Caco-2 (cell line): ENCODE measurements around the gene NANS. TPM values are rescaled to one million over a fixed set of nuclear protein-coding genes. Genes with fewer than 3 reads are reported as not detected.

Source experiments
- BruUV-seq: library from RNA; stranded (reverse); fragments of 400-500 nt; replicated peaks from 2 replicates; lab custom pipeline; 2021; lab: Mats Ljungman, UMichigan
- CTCF ChIA-PET: fragments of 300-600 bp; sonication (Branson Sonifier 250); formaldehyde crosslinking; loops from one replicate; lab custom pipeline; 2022; ENCODE audit warnings: antibody characterized with exemption; lab: Charles Lee
- POLR2A ChIA-PET: fragments of 300-600 bp; sonication (Branson Sonifier 250); formaldehyde crosslinking; loops from one replicate; lab custom pipeline; 2022; ENCODE audit warnings: antibody characterized with exemption; lab: Charles Lee
- DNase-seq, 2 experiments: peaks; one replicate each; pipeline versions ENCODE4 v3.0.0 to v3.0.0-alpha.2; 2020 to 2022
- H3K27me3 ChIP-seq: replicated peaks from 2 replicates; pipeline ENCODE4 v1.6.0; 2011; ENCODE audit warnings: low read length; ENCODE audit not compliant: control insufficient read depth, insufficient read depth
- H3K36me3 ChIP-seq: 2 replicates; pipeline ENCODE4 v1.5.1; 2011; ENCODE audit warnings: low read length; ENCODE audit not compliant: control insufficient read depth, insufficient read depth
- H3K4me1 ChIP-seq: fragments of 250-450 bp; sonication (Bioruptor Pico); 2 replicates; pipeline ENCODE4 v1.5.1; 2020; ENCODE audit warnings: mild to moderate bottlenecking
- H3K4me3 ChIP-seq: 2 replicates; pipeline ENCODE4 v1.5.1; 2011; ENCODE audit warnings: low read depth, mild to moderate bottlenecking, control low read depth, low read length
- H3K9me3 ChIP-seq: fragments of 250-450 bp; sonication (Bioruptor Pico); 2 replicates; pipeline ENCODE4 v1.5.1; 2020; ENCODE audit warnings: mild to moderate bottlenecking, moderate library complexity
- H3K27ac Mint-ChIP-seq: one replicate; pipeline ENCODE4 v1.8.0; 2022; ENCODE audit warnings: mixed read lengths; ENCODE audit not compliant: unreplicated experiment
- H3K27me3 Mint-ChIP-seq: one replicate; pipeline ENCODE4 v1.8.0; 2022; ENCODE audit warnings: mixed read lengths; ENCODE audit not compliant: insufficient read depth, unreplicated experiment
- H3K36me3 Mint-ChIP-seq: one replicate; pipeline ENCODE4 v1.8.0; 2022; ENCODE audit warnings: mild to moderate bottlenecking, mixed read lengths; ENCODE audit not compliant: insufficient read depth, unreplicated experiment
- H3K4me1 Mint-ChIP-seq: one replicate; pipeline ENCODE4 v1.8.0; 2022; ENCODE audit warnings: low read depth, mixed read lengths; ENCODE audit not compliant: unreplicated experiment
- H3K4me3 Mint-ChIP-seq: one replicate; pipeline ENCODE4 v1.8.0; 2022; ENCODE audit warnings: mild to moderate bottlenecking, moderate library complexity, mixed read lengths; ENCODE audit not compliant: unreplicated experiment
- H3K9me3 Mint-ChIP-seq: one replicate; pipeline ENCODE4 v1.8.0; 2022; ENCODE audit warnings: mixed read lengths; ENCODE audit not compliant: unreplicated experiment
- intact Hi-C: fragments of 100-400 bp; cut with micrococcal nuclease; formaldehyde crosslinking; loops from one replicate; pipeline ENCODE4 v1.10.0; 2022; ENCODE audit not compliant: unreplicated experiment
- total RNA-seq: library from RNA; stranded (reverse); gene quantifications from 2 replicates; pipeline ENCODE4 v1.2.3, GENCODE V29; 2022
- TF ChIP-seq, protein P1 (sequence below), 2 experiments: fragments of 200-600 bp in 1 of 2; IDR thresholded peaks; 1 replicate in 1 of 2; 2 replicates in 1 of 2; pipeline versions ENCODE4 v1.5.1 to v1.8.0; 2011 to 2022; ENCODE audit warnings: antibody characterized with exemption in 1 of 2, control low read depth in 1 of 2, inconsistent platforms in 1 of 2, low read depth in 1 of 2, low read length in 1 of 2, mild to moderate bottlenecking in 1 of 2, moderate library complexity in 1 of 2; ENCODE audit not compliant: insufficient read depth in 1 of 2, severe bottlenecking in 1 of 2, unreplicated experiment in 1 of 2

The NANS gene
- total RNA-seq, 1 experiment from 2014 or later = 68.7 TPM

DNA sequence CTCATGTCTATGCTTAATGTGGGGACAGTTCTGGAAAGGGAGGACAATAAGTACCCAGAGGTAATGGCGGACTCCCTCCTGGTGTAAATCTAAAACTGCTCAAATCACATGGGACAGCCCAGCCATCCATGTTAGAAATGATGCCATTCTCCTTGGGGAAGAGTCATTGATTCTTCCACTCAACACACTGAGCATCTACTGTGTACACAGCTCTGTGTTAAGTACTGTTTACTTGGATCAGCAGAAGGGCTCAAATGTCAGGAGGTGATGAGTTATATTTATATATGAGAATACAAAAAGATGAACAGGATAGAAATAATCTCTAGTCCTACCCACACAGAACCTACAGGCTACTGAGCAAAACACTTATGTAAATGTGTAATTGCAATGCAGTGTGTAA is 31.8 kb upstream of the NANS start:
- intact Hi-C loops = no loop called here
- H3K9me3 ChIP-seq = no peaks in the 10 kb centered on the region
- no peak overlapping the region for H3K4me3 ChIP-seq
- no peak for DNase-seq
- peak overlapping the region; percentile 18 for H3K27ac Mint-ChIP-seq
- H3K36me3 ChIP-seq = no peaks in the 10 kb centered on the region; the same call in 1 of the 2 replicates
- no peak overlapping the region for H3K4me3 Mint-ChIP-seq
- no peaks in the 10 kb centered on the region for H3K27me3 Mint-ChIP-seq
- BruUV-seq = no TSS peak
- peaks cover 29% of the 10 kb centered on the region for H3K36me3 Mint-ChIP-seq
- ChIA-PET CTCF (no interaction called here), POLR2A (no interaction called here)
- no peaks in the 10 kb centered on the region for H3K9me3 Mint-ChIP-seq
- H3K4me1 ChIP-seq = no peaks in the 10 kb centered on the region
- H3K27me3 ChIP-seq = no peaks in the 10 kb centered on the region
- no peaks in the 10 kb centered on the region for H3K4me1 Mint-ChIP-seq
- TF ChIP-seq, protein P1, sequence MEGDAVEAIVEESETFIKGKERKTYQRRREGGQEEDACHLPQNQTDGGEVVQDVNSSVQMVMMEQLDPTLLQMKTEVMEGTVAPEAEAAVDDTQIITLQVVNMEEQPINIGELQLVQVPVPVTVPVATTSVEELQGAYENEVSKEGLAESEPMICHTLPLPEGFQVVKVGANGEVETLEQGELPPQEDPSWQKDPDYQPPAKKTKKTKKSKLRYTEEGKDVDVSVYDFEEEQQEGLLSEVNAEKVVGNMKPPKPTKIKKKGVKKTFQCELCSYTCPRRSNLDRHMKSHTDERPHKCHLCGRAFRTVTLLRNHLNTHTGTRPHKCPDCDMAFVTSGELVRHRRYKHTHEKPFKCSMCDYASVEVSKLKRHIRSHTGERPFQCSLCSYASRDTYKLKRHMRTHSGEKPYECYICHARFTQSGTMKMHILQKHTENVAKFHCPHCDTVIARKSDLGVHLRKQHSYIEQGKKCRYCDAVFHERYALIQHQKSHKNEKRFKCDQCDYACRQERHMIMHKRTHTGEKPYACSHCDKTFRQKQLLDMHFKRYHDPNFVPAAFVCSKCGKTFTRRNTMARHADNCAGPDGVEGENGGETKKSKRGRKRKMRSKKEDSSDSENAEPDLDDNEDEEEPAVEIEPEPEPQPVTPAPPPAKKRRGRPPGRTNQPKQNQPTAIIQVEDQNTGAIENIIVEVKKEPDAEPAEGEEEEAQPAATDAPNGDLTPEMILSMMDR (IDR thresholded peaks at IDR 0.05; ENCODE audit: insufficient read depth in 1 of 2, low read depth in 1 of 2, low read length in 1 of 2, severe bottlenecking in 1 of 2, unreplicated experiment in 1 of 2) = no peak

DNA sequence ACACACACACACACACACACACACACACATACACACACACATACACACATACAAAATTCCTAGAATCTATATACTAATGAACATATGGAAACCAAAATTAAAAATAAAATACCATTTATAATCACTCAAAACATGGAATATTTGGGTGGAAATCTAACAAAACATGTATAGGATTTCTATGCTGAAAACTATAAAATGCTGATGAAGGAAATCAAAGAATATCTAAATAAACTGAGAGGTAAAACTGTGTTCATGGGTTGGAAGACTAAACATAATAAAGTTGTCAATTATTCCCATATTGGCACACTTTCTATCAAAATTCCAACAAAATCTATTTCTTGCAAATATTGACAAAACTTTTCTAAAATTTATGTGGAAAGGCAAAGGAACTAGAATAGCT is 25.4 kb upstream of the NANS start:
- intact Hi-C loops = no loop called here
- no TSS peak for BruUV-seq
- CTCF ChIA-PET = no interaction called here
- Mint-ChIP-seq H3K36me3 (no peaks in the 10 kb centered on the region), H3K9me3 (no peaks in the 10 kb centered on the region), H3K4me1 (no peaks in the 10 kb centered on the region), H3K27me3 (peaks cover 2% of the 10 kb centered on the region), H3K4me3 (no peak overlapping the region), H3K27ac (no peak overlapping the region)
- H3K36me3 ChIP-seq = no peaks in the 10 kb centered on the region
- H3K4me1 ChIP-seq = no peaks in the 10 kb centered on the region
- H3K4me3 ChIP-seq = no peak overlapping the region
- TF ChIP-seq, protein P1 (IDR thresholded peaks at IDR 0.05; ENCODE audit: insufficient read depth in 1 of 2, low read depth in 1 of 2, low read length in 1 of 2, severe bottlenecking in 1 of 2, unreplicated experiment in 1 of 2) = no peak
- DNase-seq = no peak
- POLR2A ChIA-PET = no interaction called here
- no peaks in the 10 kb centered on the region for H3K27me3 ChIP-seq
- H3K9me3 ChIP-seq = no peaks in the 10 kb centered on the region

DNA sequence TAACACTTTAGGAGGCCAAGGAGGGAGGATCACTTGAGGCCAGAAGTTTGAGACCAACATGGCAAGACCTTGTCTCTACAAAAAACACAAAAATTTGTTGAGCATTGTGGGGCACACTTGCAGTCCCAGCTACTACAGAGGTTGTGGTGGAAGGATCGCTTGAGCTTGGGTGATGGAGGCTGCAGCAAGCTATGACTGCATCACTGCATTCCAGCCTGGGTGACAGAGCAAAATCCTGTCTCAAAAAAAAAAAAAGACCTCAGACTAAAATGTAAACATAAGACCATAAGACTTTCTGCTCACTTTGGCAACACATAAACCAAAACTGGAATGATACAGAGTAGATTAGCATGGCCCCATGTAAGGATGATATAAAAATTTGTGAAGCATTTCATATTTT is 24.6 kb upstream of the NANS start:
- intact Hi-C loops = no loop called here
- H3K4me3 Mint-ChIP-seq = no peak overlapping the region
- TF ChIP-seq, protein P1 (IDR thresholded peaks at IDR 0.05; ENCODE audit: insufficient read depth in 1 of 2, low read depth in 1 of 2, low read length in 1 of 2, severe bottlenecking in 1 of 2, unreplicated experiment in 1 of 2) = no peak
- no TSS peak for BruUV-seq
- no peaks in the 10 kb centered on the region for H3K36me3 Mint-ChIP-seq
- ChIA-PET CTCF (no interaction called here), POLR2A (interaction anchor here (0.6 to 0.7 kb wide), 2 partner anchors 10 to 85 kb away, joined by 3 to 5 read pairs; no protein-coding TSS in a partner anchor)
- H3K4me1 Mint-ChIP-seq = no peaks in the 10 kb centered on the region
- H3K27me3 ChIP-seq = no peaks in the 10 kb centered on the region
- no peak for DNase-seq
- H3K27me3 Mint-ChIP-seq = peaks cover 2% of the 10 kb centered on the region
- no peaks in the 10 kb centered on the region for H3K9me3 ChIP-seq
- no peaks in the 10 kb centered on the region for H3K9me3 Mint-ChIP-seq
- H3K27ac Mint-ChIP-seq = no peak overlapping the region
- no peaks in the 10 kb centered on the region for H3K4me1 ChIP-seq
- no peak overlapping the region for H3K4me3 ChIP-seq
- H3K36me3 ChIP-seq = no peaks in the 10 kb centered on the region
